ENCODE data around the gene NAPSA.
A peak's percentile ranks its signal among the peaks of the same experiment; 100 is the strongest.

NAPSA gene

DNA sequence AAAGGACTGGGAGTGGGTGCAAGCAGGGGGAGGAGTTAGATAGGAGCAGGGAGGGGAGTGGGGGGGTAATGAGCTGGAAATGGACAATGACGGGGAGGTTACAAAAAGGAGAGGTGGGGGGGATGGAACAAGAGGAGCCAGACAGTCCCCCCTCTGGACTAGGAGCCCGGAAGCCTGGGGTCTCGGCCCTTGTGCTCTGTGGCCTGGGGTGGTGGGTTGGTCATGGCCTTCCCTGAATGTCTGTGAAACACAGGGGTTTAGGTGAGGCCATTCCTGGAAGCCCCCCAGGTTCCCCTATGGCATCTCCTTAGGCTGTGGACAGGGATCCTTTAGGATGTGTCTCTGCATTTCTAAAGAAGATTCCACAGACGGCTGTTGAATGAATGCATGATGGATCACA, 48.3 kb downstream of the NAPSA start:
- no peak for TF ChIP-seq EZH2 (IDR thresholded peaks at IDR 0.05; ENCODE audit: borderline replicate concordance, low read length)
- Histone ChIP-seq H3K4me3 (ENCODE audit: low read depth, low read length, poor library complexity, severe bottlenecking) (no peak overlapping the region), H3K79me2 (ENCODE audit: insufficient read depth, low read length) (no peaks in the 10 kb centered on the region), H3K36me3 (ENCODE audit: insufficient read depth, low read length) (no peaks in the 10 kb centered on the region), H3K27ac (ENCODE audit: low read depth, low read length, poor library complexity, severe bottlenecking) (no peak overlapping the region), H3K4me1 (ENCODE audit: insufficient read depth, low read length, severe bottlenecking) (no peaks in the 10 kb centered on the region), H3K9me3 (ENCODE audit: low read length) (no peaks in the 10 kb centered on the region), H3K27me3 (ENCODE audit: insufficient read depth, low read length) (0 out of 2 replicates have a peak, but pooled peaks cover 8% of the 10 kb centered on the region), H3F3A (ENCODE audit: insufficient read depth, low read length) (no peaks in the 10 kb centered on the region), H3K4me2 (ENCODE audit: low read length) (no peak overlapping the region), H2AFZ (ENCODE audit: low read length) (no peak overlapping the region), H3K9me2 (ENCODE audit: low read depth, low read length) (no peaks in the 10 kb centered on the region), H4K20me1 (ENCODE audit: insufficient read depth, low read length) (no peaks in the 10 kb centered on the region), H3K9ac (ENCODE audit: low read length) (no peak overlapping the region)

DNA sequence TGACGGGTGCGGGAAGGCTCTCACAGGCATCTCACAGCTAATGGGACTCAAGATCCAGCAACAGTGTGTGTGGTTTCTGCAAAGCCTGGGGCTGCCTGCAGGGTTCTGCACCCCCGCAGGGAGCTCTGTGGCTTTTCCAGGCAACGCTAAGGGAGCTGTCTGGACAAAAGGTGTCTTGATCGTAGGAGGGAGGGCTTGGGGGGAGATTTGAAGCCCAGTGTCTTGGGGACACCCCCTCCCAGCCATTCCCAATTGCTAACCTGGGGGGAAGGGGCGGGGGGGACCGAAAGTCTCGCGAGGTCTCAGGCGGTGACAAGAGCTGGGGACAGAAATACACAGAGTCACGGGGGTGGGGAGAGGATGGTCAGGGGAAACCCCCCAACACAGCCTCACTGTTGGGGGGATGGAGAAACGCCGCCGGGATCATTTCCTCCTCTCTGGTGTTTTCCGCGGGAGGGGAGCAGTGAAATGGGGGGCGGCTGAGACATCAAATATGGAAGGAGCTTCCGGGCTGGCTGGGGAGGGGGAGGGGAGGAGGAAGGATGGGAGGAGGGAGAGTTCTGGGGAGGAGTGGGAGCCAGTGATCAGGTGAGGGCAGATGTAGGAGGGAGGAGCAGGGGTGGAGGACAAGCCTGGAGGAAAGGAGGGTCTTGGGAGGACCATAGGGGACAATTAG, 49.5 kb downstream of the NAPSA start:
- Histone ChIP-seq H3F3A (ENCODE audit: insufficient read depth, low read length) (no peaks in the 10 kb centered on the region), H3K4me3 (ENCODE audit: low read depth, low read length, poor library complexity, severe bottlenecking) (peak overlapping the region; percentile 10), H3K4me1 (ENCODE audit: insufficient read depth, low read length, severe bottlenecking) (no peaks in the 10 kb centered on the region), H4K20me1 (ENCODE audit: insufficient read depth, low read length) (no peaks in the 10 kb centered on the region), H3K9ac (ENCODE audit: low read length) (no peak overlapping the region), H2AFZ (ENCODE audit: low read length) (no peak overlapping the region), H3K9me3 (ENCODE audit: low read length) (no peaks in the 10 kb centered on the region), H3K27me3 (ENCODE audit: insufficient read depth, low read length) (0 out of 2 replicates have a peak, but pooled peaks cover 8% of the 10 kb centered on the region), H3K36me3 (ENCODE audit: insufficient read depth, low read length) (no peaks in the 10 kb centered on the region), H3K4me2 (ENCODE audit: low read length) (no peak overlapping the region; the same call in 1 of the 2 replicates), H3K27ac (ENCODE audit: low read depth, low read length, poor library complexity, severe bottlenecking) (no peak overlapping the region), H3K79me2 (ENCODE audit: insufficient read depth, low read length) (no peaks in the 10 kb centered on the region), H3K9me2 (ENCODE audit: low read depth, low read length) (no peaks in the 10 kb centered on the region)
- no peak for TF ChIP-seq EZH2 (IDR thresholded peaks at IDR 0.05; ENCODE audit: borderline replicate concordance, low read length)
- TF ChIP-seq, protein P1, sequence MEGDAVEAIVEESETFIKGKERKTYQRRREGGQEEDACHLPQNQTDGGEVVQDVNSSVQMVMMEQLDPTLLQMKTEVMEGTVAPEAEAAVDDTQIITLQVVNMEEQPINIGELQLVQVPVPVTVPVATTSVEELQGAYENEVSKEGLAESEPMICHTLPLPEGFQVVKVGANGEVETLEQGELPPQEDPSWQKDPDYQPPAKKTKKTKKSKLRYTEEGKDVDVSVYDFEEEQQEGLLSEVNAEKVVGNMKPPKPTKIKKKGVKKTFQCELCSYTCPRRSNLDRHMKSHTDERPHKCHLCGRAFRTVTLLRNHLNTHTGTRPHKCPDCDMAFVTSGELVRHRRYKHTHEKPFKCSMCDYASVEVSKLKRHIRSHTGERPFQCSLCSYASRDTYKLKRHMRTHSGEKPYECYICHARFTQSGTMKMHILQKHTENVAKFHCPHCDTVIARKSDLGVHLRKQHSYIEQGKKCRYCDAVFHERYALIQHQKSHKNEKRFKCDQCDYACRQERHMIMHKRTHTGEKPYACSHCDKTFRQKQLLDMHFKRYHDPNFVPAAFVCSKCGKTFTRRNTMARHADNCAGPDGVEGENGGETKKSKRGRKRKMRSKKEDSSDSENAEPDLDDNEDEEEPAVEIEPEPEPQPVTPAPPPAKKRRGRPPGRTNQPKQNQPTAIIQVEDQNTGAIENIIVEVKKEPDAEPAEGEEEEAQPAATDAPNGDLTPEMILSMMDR (IDR thresholded peaks at IDR 0.05; ENCODE audit: low read length), result no peak

DNA sequence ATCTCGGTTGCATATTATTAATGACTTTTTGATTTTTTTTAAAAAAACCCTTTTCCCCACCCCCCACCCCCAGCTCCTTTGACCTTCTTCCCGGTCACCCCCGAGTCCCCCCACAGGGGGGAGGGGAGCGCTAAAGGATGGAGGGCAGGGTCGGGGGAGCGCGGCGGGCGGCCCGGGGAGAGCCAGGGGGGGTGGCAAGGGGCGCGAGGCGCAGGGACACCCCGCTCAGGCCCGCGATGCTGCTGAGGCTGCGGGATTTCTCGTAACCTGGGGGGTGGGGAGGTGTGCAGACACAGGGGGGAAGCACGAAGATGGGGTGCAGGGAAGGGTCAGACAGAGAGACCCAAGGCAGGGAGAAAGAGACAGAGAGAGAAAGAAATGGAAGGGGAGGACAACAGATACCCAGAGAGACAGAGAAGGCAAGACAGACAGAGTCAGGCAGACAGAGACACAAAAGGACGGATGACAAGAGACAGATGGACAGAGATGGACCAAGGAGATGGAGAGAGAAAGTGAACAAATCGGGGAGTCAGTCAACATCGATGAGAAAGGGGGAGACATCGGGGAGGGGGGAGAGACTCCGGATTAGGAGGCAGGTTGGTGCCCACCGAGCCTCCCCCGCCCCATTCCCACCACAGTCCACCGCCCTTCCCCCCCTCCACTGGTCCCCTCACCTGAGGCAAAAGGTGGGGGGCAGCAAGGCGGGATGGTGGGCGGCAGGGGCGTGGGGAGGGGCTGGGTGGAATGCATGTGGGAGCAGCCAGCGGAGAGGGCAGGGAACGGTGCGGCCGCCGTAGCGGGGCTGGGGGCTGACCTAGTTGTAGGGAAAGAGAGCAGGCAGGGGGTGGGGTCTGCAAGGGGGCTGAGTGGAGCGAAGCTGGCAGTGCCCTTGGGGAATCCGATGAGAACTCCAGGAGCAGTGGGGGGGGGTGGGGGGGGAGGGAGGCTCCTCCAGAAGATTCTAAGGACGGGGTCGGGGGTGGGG, 50.4 kb downstream of the NAPSA start:
- Histone ChIP-seq H3K9me2 (ENCODE audit: low read depth, low read length) (no peaks in the 10 kb centered on the region), H3K27me3 (ENCODE audit: insufficient read depth, low read length) (peaks cover 8% of the 10 kb centered on the region; the same call in 1 of the 2 replicates), H3K9me3 (ENCODE audit: low read length) (no peaks in the 10 kb centered on the region), H3K36me3 (ENCODE audit: insufficient read depth, low read length) (no peaks in the 10 kb centered on the region), H3F3A (ENCODE audit: insufficient read depth, low read length) (no peaks in the 10 kb centered on the region), H3K27ac (ENCODE audit: low read depth, low read length, poor library complexity, severe bottlenecking) (no peak overlapping the region), H3K4me3 (ENCODE audit: low read depth, low read length, poor library complexity, severe bottlenecking) (no peak overlapping the region), H4K20me1 (ENCODE audit: insufficient read depth, low read length) (no peaks in the 10 kb centered on the region), H3K9ac (ENCODE audit: low read length) (no peak overlapping the region), H3K4me2 (ENCODE audit: low read length) (no peak overlapping the region), H3K79me2 (ENCODE audit: insufficient read depth, low read length) (no peaks in the 10 kb centered on the region), H3K4me1 (ENCODE audit: insufficient read depth, low read length, severe bottlenecking) (no peaks in the 10 kb centered on the region), H2AFZ (ENCODE audit: low read length) (no peak overlapping the region)
- TF ChIP-seq, protein P1 (IDR thresholded peaks at IDR 0.05; ENCODE audit: low read length), result no peak
- TF ChIP-seq EZH2 (IDR thresholded peaks at IDR 0.05; ENCODE audit: borderline replicate concordance, low read length), result no peak

Data from OCI-LY1 (cell line).